ENCODE data around the gene PGGHG. TPM values are rescaled to one million over a fixed set of nuclear protein-coding genes. Genes with fewer than 3 reads are reported as not detected.

PGGHG gene
- 1.7 and 5.5 TPM in 2 replicates for total RNA-seq

GRCh38 chr11:288478-289397 lies at the start of gene PGGHG:
PGGHG (plus strand) TSS chr11:289126; CDS start chr11:289817, 691 bp downstream.

GRCh38 chr11:278001-278951 lies 10.7 kb upstream of the PGGHG start, which contains the start of gene NLRP6:
NLRP6 (plus strand) TSS chr11:278407; CDS start chr11:278570, 163 bp downstream.

GRCh38 chr11:299081-299891 lies 10.4 kb downstream of the PGGHG start, which contains the start of gene IFITM5:
IFITM5 (minus strand) TSS chr11:299526; CDS start chr11:299490, 36 bp downstream.

GRCh38 chr11:307766-308708 lies 19.1 kb downstream of the PGGHG start, which contains the start of gene IFITM2:
IFITM2 (plus strand) TSS chr11:307816; CDS start chr11:308193, 377 bp downstream.

DNA sequence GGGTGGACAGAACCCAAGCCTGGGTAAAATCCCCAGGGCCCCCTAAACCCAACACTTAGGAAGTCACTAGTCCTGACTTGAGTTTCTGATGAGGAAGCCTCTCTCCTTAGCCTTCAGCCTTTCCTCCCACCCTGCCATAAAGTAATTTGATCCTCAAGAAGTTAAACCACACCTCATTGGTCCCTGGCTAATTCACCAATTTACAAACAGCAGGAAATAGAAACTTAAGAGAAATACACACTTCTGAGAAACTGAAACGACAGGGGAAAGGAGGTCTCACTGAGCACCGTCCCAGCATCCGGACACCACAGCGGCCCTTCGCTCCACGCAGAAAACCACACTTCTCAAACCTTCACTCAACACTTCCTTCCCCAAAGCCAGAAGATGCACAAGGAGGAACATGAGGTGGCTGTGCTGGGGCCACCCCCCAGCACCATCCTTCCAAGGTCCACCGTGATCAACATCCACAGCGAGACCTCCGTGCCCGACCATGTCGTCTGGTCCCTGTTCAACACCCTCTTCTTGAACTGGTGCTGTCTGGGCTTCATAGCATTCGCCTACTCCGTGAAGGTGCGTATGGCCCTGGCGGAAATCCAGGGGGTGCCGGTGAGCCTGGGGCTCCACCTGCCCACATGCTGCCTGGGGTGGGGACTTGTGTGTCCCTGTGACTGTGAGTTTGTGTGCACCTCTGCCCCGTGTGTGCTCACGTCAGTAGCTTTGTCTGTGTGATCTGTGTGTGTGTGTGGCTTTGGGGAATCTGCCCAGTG lies 25.0 kb downstream of the PGGHG start, which contains the start of gene IFITM1:
IFITM1 (plus strand) TSS at position 254 of the 767 bp plus-strand sequence; CDS start at position 385, 131 bp downstream.

Other genes starting within 250 kb of the PGGHG start
- gene SCGB1C1, start 96.0 kb upstream of the PGGHG start, total RNA-seq = not detected in 2 replicates
- 15.0 and 25.0 TPM in 2 replicates for gene BET1L, start 81.7 kb upstream of the PGGHG start, total RNA-seq
- 126 and 142 TPM in 2 replicates for gene RIC8A, start 81.4 kb upstream of the PGGHG start, total RNA-seq
- gene SIRT3, start 52.8 kb upstream of the PGGHG start, total RNA-seq = 8.4 and 9.2 TPM in 2 replicates
- 83.6 and 141 TPM in 2 replicates for gene PSMD13, start 52.1 kb upstream of the PGGHG start, total RNA-seq
- not detected in 2 replicates for gene NLRP6, start 10.7 kb upstream of the PGGHG start, total RNA-seq
- gene IFITM5, start 10.4 kb downstream of the PGGHG start, total RNA-seq = not detected in 2 replicates
- gene IFITM2, start 18.7 kb downstream of the PGGHG start, total RNA-seq = 2.8 and 7.2 TPM in 2 replicates
- gene IFITM1, start 24.9 kb downstream of the PGGHG start, total RNA-seq = 5.9 and 7.9 TPM in 2 replicates
- 15.0 and 35.7 TPM in 2 replicates for gene IFITM3, start 31.7 kb downstream of the PGGHG start, total RNA-seq
- gene B4GALNT4, start 80.4 kb downstream of the PGGHG start, total RNA-seq = 4.8 and 17.3 TPM in 2 replicates
- 208 and 214 TPM in 2 replicates for gene PKP3, start 105.1 kb downstream of the PGGHG start, total RNA-seq
- gene SIGIRR, start 125.9 kb downstream of the PGGHG start, total RNA-seq = 7.4 and 22.2 TPM in 2 replicates
- gene ANO9, start 152.9 kb downstream of the PGGHG start, total RNA-seq = 4.4 and 15.9 TPM in 2 replicates
- gene PTDSS2, start 161.2 kb downstream of the PGGHG start, total RNA-seq = 24.3 and 31.7 TPM in 2 replicates
- 339 and 399 TPM in 2 replicates for gene RNH1, start 218.1 kb downstream of the PGGHG start, total RNA-seq
- gene HRAS, start 246.4 kb downstream of the PGGHG start, total RNA-seq = 99.5 and 124 TPM in 2 replicates
- 0.34 and 1.4 TPM in 2 replicates for gene LRRC56, start 248.4 kb downstream of the PGGHG start, total RNA-seq